Measurements from ENCODE around the gene KPNA5.
"Not testable (repeated sequence)": the region's sequence is repeated elsewhere in the genome, so short reads cannot be mapped to it uniquely, and the experiment has no call there.

Gene KPNA5

GRCh38 chr6:116680880-116681672 lies at the start of gene KPNA5:
TSS of gene KPNA5 (plus strand) at chr6:116681211. CDS start at chr6:116681335, 124 bp downstream.
- DNase-seq, result peak; percentile 71

- DNase-seq, result peak; percentile 75
These were observed 49.5 kb upstream of the KPNA5 start for GRCh38 chr6:116631379-116631990.

- peak; percentile 39 for DNase-seq
These were observed 47.3 kb upstream of the KPNA5 start for GRCh38 chr6:116633685-116634084.

DNA sequence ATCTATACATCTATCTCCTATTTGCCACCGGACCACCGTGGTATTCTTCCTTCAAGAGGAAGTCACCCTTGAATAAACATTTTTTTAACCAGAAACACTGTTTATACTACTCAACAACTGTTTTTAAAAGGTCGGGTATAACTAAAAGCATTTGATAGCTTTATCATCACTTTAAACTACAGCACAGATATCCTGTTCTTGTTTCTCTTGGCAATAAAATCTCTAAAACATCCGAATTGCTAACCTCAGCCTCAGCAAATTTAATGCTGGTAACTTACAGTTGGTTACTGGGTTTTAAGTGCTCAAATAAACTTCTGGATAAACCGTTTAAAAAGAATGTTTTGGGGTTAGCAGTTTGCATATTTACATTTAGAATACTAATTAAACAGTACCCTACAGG lies 32.9 kb upstream of the KPNA5 start:
- no peak for DNase-seq

- DNase-seq, result no peak
These were observed 31.9 kb upstream of the KPNA5 start for GRCh38 chr6:116649129-116649528.

GRCh38 chr6:116651916-116652315 lies 29.1 kb upstream of the KPNA5 start:
- DNase-seq, result no peak

GRCh38 chr6:116661594-116661993 lies 19.4 kb upstream of the KPNA5 start:
- DNase-seq, result no peak

- no peak for DNase-seq
These were observed 18.8 kb upstream of the KPNA5 start for GRCh38 chr6:116662202-116662601.

DNA sequence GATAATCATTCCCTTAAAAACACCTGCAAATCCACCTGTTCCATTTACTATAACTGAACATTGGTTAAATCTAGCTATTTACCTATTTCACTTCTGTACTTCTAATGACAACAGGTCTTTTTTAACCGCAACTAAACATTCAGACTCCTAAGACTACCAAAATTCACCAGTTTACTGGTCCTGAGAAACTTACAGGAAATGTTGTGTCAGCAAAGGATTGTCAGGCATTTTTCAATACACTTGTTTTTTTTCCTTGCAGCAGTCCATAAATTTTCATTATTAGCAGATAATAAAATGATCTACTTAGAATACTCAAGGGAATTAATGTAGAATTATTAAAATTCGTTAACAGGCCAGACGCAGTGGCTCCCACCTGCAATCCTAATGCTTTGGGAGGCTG lies 17.7 kb upstream of the KPNA5 start:
- no peak for DNase-seq

DNA sequence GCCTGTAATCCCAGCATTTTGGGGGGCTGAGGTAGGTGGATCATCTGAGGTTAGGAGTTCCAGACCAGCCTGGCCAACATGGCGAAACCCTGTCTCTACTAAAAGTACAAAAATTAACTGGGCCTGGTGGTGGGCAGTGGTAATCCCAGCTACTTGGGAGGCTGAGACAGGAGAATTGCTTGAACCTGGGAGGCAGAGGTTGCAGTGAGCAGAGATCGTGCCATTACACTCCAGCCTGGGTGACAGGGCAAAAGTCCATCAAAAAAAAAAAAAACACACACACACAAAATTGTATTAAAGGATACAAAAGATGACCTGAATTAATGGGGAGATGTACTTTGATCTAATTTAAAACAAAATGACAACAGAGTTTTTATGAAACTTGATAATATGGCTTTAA lies 16.8 kb upstream of the KPNA5 start:
- DNase-seq, result not testable (repeated sequence)

DNA sequence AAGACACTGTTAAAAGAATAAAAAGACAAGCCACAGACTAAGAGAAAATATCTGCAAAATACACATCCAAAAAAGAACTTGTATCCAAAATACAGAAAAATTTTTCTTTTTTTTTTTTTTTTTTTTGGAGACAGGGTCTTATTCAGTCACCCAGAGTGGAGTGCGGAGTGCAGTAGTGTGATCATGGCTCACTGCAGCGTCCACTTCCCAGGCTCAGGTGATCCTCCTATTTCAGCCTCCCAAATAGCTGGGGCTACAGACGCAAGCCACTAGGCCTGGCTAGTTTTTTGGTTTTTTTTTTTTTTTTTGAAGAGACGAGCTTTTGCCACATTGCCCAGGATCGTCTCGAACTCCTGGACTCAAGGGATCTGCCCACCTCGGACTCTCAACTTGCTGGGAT lies 15.5 kb upstream of the KPNA5 start:
- no peak for DNase-seq

GRCh38 chr6:116666869-116667268 lies 14.1 kb upstream of the KPNA5 start:
- no peak for DNase-seq

- no peak for DNase-seq
These were observed 13.4 kb upstream of the KPNA5 start for GRCh38 chr6:116667623-116668022.

DNA sequence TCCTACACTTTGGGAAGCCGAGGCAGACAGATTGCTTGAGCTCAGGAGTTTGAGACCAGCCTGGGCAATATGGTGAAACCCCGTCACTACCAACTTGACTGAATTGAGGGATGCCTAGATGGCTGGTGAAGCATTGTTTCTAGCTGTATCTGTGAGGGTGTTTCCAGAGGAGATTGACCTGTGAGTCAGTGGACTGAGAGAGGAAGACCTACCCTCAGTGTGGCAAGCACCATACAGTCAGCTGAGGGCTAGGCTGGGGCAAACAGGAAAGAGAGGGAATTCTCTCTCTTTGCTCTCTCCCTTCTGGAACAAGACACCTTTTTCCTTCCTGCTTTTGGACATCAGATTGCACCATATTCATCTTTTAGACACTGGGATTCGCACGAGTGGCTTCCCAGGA lies 8.7 kb upstream of the KPNA5 start:
- no peak for DNase-seq

GRCh38 chr6:116676021-116676420 lies 5.0 kb upstream of the KPNA5 start:
- no peak for DNase-seq

DNA sequence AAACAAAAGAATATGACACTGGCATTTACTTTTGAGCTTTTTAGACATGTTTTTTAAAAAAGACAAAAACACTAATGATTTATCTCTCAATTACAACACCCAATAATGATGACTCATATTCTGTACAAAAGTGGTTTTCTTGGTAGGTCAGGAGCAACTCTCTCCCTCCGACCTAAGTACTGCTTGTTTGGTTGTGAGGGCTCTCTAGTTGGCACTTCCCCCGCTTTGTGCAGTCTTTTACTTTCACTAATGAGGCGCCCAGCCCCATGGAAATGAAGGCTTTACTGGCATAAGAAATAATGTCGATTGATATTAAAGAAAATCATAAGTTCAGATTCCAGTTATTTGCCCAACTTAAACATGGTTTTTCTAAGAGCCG lies 1.3 kb downstream of the KPNA5 start:
- no peak for DNase-seq

DNA sequence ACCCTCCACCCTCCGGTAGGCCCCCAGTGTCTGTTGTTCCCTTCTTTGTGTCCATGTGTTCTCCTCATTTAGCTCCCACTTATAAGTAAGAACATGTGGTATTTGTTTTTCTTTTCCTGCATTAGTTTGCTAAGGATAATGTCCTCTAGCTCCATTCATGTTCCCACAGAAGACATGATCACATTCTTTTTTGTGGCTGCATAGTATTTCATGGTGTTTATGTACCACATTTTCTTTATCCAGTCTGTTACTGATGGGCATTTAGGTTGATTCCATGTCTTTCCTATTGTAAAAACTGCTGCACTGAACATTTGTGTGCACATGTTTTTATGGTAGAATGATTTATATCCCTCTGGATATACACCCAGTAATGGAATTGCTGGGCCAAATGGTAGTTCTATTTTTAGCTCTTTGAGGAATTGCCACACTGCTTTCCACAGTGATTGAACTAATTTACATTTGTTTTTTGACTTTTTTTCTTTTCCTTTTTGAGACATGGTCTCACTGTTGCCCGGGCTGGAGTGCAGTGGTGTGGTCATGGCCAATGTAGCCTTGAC lies 4.5 kb downstream of the KPNA5 start:
- DNase-seq, result no peak

DNA sequence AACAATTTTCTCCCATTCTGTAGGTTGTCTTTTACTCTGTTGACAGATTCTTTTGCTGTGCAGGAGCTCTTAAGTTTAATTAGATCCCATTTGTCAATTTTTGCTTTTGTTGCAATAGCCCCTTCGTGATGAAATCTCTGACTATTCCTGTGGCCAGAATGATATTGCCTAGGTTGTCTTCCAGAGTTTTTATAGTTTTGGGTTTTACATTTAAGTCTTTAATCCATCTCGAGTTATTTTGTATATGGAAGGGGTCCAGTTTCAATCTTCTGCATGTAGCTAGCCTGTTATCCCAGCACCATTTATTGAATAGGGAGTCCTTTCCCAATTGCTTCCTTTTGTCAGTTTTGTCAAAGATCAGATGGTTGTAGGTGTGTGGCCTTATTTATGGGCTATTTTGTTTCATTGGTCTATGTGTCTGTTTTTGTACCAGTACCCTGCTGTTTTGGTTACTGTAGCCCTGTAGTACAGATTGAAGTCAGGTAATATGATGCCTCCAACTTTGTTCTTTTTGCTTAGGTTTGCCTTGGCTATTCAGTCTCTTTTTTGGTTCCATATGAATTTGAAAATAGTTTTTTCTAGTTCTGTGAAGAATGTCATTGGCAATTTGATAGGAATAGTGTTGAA lies 5.6 kb downstream of the KPNA5 start:
- DNase-seq, result not testable (repeated sequence)

DNA sequence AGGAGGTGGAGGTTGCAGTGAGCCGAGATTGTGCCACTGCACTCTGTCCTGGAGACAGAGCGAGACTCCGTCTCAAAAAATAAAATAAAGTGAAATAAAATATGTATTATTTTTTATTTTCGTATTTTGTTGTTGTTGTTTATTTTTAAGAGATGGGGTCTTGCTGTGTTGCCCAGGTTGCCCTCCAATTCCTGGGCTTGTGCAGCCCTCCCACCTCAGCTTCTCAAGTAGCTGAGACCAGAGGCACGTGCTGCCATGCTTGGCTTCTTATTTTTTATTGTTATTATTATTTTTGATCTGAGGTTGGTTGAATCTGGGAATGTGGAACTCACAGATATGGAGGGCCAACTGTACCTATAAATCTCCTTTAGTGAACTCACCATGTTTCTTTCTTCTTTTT lies 10.1 kb downstream of the KPNA5 start:
- DNase-seq, result no peak

- DNase-seq, result not testable (repeated sequence)
These were observed 11.9 kb downstream of the KPNA5 start for GRCh38 chr6:116692873-116693272.

DNA sequence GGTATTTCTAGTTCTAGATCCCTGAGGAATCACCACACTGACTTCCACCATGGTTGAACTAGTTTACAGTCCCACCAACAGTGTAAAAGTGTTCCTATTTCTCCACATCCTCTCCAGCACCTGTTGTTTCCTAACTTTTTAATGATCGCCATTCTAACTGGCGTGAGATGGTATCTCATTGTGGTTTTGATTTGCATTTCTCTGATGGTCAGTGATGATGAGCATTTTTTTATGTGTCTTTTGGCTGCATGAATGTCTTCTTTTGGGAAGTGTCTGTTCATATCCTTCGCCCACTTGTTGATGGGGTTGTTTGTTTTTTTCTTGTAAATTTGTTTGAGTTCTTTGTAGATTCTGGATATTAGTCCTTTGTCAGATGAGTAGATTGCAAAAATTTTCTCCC lies 12.3 kb downstream of the KPNA5 start:
- not testable (repeated sequence) for DNase-seq

- no peak for DNase-seq
These were observed 14.4 kb downstream of the KPNA5 start for GRCh38 chr6:116695401-116695800.

GRCh38 chr6:116697480-116697879 lies 16.5 kb downstream of the KPNA5 start:
- DNase-seq, result no peak

GRCh38 chr6:116703888-116704287 lies 22.9 kb downstream of the KPNA5 start:
- not testable (repeated sequence) for DNase-seq

Data from NCI-H510A (cell line).